ENCODE results near the gene TGFBR2.

DNA sequence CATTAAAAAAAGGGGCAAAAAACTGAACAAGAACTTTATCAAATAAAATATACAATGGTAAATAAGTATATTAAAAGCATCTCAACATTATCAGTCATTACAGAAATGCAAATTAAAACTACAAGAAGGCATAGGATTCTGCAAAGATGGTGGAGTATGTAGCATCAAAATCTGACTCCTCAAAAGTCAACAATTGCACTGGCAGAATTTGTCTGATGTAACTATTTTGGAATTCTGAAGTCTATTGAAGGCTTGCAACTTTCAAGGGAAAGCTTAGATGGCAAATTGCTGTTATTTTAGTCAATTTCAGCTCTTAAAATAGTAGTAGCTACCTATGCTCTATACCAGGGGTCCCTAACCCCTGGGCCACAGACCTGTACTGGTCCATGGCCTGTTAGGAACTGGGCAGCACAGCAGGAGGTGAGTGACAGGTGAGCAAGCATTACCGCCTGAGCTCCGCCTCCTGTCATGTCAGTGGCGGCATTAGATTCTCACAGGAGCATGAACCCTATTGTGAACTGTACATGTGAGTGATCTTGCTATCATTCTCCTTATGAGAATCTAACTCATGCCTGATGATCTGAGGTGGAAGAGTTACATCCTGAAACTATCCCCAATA is 107.6 kb downstream of the TGFBR2 start:
- TF ChIP-seq, protein P1, sequence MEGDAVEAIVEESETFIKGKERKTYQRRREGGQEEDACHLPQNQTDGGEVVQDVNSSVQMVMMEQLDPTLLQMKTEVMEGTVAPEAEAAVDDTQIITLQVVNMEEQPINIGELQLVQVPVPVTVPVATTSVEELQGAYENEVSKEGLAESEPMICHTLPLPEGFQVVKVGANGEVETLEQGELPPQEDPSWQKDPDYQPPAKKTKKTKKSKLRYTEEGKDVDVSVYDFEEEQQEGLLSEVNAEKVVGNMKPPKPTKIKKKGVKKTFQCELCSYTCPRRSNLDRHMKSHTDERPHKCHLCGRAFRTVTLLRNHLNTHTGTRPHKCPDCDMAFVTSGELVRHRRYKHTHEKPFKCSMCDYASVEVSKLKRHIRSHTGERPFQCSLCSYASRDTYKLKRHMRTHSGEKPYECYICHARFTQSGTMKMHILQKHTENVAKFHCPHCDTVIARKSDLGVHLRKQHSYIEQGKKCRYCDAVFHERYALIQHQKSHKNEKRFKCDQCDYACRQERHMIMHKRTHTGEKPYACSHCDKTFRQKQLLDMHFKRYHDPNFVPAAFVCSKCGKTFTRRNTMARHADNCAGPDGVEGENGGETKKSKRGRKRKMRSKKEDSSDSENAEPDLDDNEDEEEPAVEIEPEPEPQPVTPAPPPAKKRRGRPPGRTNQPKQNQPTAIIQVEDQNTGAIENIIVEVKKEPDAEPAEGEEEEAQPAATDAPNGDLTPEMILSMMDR (IDR thresholded peaks at IDR 0.05), result no peak
- TF ChIP-seq EP300 (IDR thresholded peaks at IDR 0.05), result no peak
